HK-2 (cell line): Measurements from ENCODE around the gene ODF4.
"Not testable (repeated sequence)": the region's sequence is repeated elsewhere in the genome, so short reads cannot be mapped to it uniquely, and the experiment has no call there.

Experiments used
- DNase-seq: peaks from one replicate; pipeline ENCODE4 v3.0.0-alpha.2; 2018; ENCODE audit not compliant: unreplicated experiment

ODF4 gene

GRCh38 chr17:8394497-8394896 lies 54.9 kb downstream of the ODF4 start:
- not testable (repeated sequence) for DNase-seq
